Fibroblast of peridontal ligament (primary cell): ENCODE measurements around the gene ABCC9.
"Not testable (repeated sequence)": the region's sequence is repeated elsewhere in the genome, so short reads cannot be mapped to it uniquely, and the experiment has no call there.

Experiments used
- DNase-seq: peaks from one replicate; pipeline ENCODE4 v3.0.0-alpha.2; 2010; ENCODE audit errors: extremely low read depth

Gene ABCC9

DNA sequence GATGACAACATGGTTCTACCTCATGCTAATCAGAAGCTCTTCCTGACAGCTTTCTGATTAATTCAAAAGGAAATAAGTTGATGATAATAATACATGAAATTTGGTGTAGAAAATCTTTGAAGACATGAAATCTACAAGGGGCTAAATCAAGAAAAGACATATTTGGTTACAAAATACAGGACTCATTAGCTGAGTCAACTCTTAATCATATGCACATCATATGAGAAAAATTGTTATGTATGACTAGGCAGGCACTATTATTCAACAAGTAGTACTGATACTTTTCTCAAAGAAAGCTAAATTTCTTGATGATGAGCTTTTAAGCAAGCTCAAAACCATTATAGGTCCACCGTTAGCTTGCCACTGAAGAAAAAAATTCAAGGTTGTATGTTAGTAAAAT lies 7.1 kb downstream of the ABCC9 start:
- peak; percentile 55 for DNase-seq

DNA sequence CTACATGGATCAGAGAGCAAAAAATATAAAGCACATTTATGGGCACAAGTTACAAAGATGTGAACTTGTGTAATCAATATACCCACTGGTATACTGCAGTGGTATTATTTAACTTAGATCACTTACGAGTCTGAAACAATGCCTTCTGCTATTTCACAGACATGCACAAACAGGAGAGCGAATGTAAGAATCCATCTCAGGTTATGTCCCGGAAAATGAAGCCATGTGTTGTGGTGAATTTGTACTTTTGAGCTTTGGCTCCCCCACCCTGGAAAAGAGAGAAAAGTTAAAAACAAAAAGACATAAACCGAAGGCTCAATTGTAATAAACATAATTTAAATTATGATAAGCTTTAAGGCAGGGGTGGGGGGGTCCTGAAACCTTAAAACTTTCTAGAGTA lies 7.6 kb downstream of the ABCC9 start:
- no peak for DNase-seq

DNA sequence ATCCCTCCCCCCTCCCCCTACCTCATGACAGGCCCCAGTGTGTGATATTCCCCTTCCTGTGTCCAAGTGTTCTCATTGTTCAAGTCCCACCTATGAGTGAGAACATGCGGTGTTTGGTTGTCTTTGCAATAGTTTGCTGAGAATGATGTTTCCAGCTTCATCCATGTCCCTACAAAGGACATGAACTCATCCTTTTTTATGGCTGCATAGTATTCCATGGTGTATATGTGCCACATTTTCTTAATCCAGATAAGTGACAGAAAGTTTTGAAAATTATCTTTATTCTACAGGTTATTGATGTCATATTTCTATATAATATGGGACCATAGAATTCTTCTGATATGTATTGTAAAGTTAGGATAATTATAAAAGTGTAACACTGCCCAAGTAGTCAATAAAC lies 11.3 kb downstream of the ABCC9 start:
- DNase-seq: not testable (repeated sequence)

DNA sequence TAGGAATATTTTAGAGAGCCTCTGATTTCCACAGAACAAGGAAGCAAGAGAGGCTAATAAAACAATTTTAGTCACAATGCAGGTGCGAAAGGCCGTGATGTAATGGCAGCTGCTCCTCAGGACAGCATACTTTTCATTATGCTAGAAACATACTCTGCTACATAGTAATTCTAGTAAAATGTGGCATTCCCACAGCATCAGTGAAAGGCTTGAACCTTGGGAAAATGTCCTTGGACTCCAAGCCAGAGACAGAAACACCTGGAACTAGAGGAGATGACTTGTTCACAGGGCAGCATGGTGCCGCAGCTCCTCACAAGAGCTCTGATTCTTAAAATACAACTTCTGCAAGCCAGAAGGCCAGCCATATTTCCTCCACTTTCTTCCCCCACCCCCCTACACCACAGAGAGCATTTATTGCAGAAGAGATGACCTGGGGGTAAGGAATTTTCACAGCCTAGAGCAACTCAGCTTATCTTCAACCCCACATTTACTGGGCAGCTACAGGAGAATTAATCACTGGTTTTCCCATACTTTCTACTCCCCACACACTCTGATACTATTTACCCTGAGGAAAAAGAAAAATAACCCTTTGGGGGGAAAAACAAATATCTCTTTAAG lies 15.8 kb downstream of the ABCC9 start:
- no peak for DNase-seq

DNA sequence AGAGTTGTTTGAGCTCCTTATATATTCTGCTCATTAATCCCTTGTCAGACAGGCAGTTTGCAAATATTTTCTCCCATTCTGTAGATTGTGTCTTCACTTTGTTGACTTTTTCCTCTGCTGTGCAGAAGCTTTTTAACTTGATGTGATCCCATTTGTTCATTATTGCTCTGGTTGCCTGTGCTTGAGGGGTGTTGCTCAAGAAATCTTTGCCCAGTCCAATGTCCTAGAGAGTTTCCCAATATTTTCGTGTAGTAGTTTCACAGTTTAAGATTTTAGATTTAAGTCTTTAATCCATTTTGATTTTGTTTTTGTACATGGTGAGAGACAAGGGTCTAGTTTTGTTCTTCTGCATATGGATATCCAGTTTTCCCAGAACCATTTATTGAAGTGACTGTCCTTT lies 19.8 kb downstream of the ABCC9 start:
- DNase-seq: no peak

DNA sequence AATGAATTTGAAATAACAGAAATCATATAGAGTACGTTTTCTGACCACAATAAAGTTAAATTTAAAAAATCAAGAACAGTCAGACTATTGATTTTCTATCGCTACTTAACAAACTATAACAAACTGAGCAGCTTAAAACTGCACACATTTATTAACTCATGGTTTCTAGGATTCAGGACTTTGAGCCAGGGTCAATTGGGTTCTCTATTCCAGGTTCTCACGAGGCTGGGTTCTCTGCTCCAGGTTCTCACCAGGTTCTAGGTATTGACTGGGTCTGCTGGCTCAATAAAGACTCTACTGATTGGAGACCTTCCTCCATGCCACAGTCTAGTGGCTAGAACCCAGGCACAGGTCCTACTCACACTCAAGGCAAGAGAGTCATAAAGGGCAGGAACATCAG lies 22.8 kb downstream of the ABCC9 start:
- DNase-seq: no peak

DNA sequence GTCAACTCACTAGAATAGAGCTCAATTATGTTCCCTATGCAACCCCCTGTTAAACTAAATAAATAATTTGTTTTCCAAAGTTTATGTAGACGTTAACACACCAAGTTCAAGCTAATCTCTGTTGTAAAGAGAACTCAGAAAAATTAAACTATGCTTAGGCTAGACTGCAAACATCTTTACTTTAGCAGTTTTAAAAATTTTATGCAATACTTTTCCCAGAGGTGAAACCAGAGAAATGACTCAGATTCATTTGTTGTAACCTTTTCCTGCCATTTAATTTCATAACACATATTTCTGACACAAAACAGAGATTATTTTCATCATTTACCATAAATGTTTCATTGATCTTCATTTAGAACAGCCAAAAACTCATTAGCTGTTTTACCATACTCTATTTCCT lies 27.4 kb downstream of the ABCC9 start:
- peak; percentile 72 for DNase-seq

DNA sequence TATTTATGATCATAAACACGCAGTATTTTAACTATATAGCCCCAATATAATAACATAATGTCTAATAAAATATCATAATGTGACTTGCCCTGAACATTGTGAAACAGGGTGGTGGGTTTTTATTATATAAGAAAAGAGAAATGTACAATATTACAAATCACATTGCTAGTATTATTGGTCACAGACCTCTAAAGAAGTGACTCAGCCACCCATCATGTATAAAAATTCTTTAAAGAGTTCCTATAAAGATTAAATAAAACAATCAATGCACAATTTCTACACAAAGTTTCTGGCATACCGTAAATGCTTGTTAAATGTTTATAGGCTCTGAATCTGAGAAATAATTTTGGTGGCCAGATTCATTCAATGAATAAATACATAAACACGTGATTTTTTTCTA lies 28.9 kb downstream of the ABCC9 start:
- DNase-seq: peak; percentile 69

DNA sequence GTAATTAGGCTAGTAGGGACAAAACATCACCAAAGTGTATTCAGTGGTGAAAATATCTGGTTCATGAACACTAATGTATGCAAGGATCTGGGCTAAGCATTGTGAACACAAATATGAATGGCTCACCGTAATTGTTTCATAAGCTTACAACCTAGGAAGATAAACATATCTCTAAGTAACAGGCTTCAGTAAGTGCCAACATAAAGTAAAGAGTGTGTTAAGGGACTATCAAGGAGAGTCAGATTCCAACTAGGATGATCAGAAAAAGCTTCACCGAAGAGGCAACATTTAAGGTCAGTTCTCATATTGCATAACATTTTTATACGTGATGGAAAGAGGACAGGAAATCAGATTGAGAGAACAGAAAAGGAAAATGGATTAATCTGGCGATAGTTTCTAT lies 29.4 kb downstream of the ABCC9 start:
- DNase-seq: no peak

DNA sequence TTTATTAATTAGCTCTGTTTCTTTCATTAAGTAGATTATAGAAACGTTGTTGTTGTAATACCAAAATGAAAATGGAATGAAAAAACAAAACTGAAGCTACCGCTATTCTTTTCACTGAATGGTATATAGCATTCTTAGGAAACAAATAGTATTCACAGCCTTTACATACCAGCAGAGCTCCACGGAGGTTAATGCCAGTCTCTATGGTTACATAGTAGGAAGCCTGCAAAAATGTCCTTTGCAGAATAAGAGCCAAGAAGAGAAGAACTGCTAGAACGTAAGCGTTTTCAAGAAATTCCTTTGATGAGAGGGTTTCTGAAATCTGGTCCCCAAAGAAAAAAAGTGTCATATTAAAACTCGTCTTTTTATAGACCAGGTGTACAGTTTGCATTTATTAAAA lies 30.6 kb downstream of the ABCC9 start:
- DNase-seq: no peak

DNA sequence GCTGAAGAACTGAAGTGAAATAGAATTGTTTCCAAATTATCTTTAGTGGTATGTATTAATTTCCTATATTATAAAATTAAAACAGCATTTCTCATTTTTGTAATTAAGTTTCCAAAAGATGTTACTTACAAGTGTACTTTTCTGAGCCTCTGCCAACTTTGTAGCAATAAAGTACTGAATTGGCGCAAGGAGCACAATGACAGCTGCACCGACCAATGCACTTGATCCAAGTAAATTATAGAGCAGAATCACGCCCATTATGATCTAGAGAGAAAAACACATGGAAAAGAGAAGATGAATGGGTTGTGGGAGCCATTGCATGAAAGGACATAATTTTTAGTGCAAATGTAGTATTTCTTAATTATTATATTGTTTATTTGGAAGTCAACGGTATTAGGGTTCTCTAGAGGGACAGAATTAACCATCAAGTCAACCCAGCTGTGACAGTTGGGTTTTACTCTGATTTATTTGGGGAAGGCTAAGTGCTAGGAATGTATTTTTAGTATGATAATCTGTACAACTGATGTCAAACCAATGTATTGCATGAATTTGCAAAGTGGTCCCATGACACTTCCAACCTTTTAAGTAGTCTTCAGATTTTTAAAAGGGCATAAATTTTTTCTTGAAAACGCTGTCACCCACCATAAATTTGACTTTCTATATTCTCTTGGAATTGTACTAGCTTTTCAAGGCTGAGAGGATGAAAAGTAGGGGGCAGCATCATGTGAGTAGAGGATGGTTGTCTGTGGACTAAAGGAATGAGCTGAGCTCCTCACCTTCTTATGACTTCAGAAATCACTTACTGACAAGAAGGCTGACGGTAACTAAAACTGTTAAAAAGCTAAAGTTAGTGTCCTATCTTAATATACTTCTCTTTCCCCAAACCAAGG lies 33.0 kb downstream of the ABCC9 start:
- DNase-seq: no peak

DNA sequence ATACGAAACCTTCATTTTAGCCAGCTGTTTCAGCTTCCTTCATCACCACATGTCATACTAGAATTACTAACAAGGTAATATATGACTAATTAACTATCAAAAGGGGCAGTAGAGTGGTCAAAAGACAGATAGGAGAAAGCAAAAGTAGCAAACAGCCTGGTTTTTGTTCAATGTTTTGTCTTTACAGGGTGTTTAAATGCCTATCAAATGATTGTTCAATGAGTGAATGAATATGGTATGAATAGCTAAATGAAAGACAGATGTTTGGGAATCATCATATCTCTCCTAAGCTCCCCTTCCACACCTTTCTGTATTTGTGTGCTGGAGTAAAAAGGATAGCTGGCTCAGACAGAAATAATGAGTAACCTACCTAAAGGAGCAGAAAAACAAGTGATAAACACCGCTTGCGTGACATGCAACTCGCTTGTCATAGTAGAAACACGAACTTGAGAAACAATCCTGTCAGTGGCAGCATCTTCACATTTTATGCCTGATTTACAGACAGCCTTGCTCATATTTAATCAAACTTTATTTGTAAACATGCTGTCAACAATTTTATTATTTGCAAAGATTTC lies 34.2 kb downstream of the ABCC9 start:
- peak; percentile 52 for DNase-seq

DNA sequence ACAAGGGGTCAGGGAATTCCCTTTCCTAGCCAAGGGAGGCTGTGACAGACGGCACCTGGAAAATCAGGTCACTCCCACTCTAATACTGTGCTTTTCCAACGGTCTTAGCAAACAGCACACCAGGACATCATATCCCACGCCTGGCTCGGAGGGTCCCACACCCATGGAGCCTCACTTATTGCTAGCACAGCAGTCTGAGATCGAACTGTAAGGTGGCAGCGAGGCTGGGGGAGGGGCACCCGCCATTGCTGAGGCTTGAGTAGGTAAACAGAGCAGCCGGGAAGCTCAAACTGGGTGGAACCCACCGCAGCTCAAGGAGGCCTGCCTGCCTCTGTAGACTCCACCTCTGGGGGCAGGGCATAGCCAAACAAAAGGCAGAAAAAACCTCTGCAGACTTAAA lies 41.7 kb downstream of the ABCC9 start:
- not testable (repeated sequence) for DNase-seq

DNA sequence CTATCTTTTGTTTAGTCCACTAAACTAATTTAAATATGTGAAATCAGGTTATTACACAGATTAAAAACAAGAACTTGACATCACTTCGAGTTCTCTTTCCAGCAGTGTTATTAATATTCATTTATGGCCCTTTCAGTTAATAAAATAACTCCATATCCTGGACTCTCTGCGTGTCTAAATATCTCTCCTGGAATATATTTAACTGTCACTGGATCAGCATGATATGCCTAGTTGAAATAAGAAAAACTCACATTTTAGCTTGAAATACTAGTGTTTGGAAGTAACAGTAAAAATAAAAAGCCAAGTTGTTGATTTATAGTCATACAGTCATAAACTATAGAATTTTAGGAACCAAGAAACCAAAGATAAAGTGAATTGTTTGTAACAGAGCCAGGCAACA lies 45.6 kb downstream of the ABCC9 start:
- no peak for DNase-seq

DNA sequence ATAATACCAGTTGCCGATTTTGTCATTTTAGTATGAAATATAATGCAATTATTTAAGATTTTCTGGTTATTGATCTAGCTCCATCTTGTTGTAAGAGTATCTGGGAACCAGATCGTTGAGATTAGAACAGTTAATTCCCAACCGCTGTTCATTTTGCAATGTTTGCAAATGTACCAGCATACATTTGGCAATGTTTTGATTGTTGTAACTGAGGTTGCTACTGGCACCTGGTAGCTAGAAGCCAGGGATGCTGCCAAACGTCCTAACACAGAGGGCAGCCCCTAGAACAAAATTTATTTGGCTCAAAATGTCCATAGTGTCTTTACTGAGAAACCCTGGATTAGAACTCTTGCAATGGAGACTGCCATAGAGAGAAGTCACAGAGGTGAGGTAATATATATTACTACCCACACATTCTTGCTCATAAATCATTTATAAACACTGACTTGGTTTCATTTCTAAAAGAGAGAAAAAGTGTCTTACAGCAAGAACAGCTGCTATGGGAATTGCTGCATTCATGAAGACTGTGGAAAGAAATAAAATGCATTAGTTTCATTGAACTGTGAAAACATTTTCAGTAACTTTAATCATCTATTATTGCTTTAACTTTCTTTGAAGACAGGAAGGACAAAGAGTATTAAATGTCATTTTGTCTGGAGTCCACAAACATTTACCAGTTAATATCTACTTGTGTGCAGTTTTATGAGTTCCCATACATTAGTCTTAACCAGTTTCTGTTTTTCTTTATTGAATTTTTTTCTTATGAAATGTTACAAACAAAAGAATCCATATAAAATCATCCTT lies 46.2 kb downstream of the ABCC9 start:
- peak; percentile 68 for DNase-seq

DNA sequence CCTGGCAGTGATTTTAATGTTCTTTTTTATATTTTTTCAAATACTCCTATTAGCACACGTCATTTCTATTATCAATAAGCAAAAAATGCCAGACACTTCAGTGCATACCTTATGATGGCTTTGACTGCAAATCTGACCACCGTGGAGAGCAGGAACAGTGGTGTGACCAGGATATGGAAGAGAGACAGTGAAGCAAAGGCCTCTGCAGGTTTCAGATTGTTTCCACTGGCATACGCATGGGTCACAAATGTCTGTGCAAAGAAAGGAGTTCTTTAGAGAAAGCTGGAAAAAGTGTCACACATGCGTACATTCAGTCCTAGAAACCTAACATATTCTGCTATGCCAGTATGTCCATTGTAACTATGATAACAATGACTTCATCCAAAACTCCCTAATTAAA lies 47.3 kb downstream of the ABCC9 start:
- DNase-seq: no peak

DNA sequence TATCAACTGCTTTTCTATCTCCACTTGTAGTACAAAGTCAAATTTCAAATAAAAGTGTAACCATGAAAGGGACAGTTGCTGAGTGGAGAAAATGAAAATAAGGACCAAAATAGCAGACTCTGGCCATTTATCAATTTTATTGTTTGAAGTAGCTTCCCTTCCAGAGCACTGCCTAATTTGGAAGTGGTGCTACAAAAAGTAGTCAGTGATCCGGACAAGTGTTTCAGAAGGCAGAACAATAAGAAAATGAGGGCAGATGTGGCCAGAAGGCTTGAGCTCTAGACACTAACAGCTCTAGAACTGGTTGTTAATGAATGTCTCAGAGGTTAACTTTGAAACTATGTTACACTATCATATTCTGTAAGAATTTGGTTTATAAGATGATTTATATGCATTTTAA lies 48.9 kb downstream of the ABCC9 start:
- no peak for DNase-seq

DNA sequence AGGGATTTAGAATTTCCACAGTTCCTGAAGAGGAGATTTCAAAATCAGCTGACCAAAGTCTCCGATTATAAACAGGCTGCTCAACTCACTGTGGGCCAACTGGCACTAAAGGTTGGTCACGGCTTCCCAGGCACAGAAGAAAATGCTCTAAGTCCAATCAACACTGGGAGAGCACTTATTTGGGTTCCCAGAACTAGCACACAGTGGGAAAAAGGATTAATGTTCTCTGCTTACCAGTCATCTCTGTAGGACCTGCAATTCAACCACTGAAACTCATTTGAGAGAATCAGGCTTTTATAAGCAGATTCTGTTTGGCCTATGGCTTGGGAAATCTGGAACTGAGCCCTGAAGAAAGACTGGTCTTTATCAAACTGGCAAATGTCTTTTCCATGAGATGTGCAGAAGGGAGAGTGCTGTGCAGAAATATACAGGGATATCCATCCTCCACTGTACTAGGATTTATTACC lies 49.4 kb downstream of the ABCC9 start:
- peak; percentile 64 for DNase-seq

DNA sequence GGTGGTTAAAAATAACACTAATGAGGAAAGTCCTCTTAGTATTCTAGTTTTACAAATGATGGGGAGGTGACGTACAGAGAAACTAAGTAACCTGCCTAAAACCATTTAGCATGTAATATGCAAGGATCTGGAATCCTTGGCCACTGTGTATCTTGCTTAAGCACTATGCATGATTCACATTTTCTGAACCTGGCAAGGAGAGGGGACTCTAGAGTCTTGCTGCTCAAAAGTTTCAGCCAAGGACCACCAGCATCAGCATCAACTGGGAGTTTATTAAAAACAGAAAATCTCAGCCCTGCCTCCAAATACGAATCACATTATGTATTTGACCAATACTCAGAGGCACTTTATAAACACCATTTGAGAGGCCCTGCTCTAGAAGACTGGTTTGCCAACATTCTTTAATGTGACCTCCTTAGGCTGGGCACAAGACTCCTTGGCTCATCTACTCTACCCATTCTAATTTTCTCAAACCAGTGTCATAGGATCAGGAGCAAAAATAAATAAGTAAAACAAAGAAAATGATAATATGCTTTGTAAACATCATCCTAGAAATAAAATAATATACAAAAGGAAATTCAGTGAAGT lies 52.9 kb downstream of the ABCC9 start:
- no peak for DNase-seq

DNA sequence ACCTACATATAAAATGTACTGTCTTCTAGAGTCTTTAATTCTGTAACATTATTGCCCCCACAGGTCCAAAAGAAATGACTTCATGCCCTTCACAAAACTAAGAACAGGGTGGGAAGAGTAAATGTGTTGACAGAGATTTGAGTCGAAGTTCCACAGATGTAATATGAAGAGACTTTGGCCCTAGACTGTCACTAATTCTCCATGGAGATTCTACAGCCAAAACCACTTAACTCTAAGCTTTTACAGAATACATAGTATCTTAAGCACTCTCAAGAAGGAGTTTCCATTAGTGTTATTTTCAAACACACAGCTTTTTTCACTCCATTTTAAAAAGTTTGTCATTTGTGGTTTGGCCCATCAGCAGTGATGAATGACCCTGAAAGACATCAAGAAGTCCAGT lies 56.3 kb downstream of the ABCC9 start:
- no peak for DNase-seq

DNA sequence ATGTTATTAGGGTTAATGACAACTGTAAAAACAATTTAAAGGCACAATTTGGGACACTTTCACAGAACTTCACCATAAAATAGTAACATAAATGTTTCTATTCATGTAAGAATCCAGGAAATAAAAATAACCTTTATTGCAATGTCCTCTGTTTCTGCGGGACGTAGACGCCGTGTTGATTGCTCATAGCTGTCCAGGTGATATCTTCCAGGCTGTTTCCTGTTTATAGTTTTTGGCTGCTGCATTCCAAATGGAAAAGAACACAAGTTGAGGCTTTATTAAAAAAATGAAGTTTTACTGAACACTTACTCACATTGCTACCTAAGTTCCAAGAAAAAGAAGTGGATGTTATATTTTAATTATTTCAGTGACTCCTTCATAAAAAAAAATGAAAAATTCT lies 58.6 kb downstream of the ABCC9 start:
- no peak for DNase-seq

DNA sequence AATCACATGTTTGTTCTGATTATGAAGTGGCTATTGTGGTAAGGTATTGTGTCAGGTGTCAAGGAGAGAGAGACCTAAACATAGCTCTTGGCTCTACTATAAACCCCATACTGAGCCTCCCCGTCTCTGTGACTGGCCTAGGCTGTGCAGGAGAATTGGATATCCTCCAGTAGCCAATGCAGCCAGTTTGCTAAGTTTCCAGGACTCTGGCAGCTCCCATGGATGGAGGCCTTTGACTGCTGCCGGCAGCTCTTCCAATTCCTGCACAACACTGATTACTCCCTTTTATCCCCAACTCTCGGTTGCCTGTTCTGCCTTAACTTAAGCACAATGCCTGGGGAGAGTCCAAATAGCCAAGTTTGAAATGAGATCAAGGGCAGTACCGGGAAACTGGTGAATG lies 59.3 kb downstream of the ABCC9 start:
- DNase-seq: no peak
